Peyer's patch (tissue), 4 donors: ENCODE data around the gene GRWD1. TPM values are rescaled to one million over a fixed set of nuclear protein-coding genes. Genes with fewer than 3 reads are reported as not detected.
"Not testable (repeated sequence)": the region's sequence is repeated elsewhere in the genome, so short reads cannot be mapped to it uniquely, and the experiment has no call there.

Experiments
- DNase-seq, 3 donors: peaks; one replicate each; pipeline ENCODE4 v3.0.0-alpha.2; 2017 to 2019
- H3K27ac ChIP-seq, 4 donors: fragments of 200-600 bp; sonication (generic); one replicate each; pipeline ENCODE4 v1.5.1; 2016 to 2019
- H3K27me3 ChIP-seq, 2 donors: fragments of 200-600 bp; sonication (generic); one replicate each; pipeline ENCODE4 v1.5.1; 2019
- H3K36me3 ChIP-seq, 3 donors: fragments of 200-600 bp; sonication (generic); one replicate each; pipeline ENCODE4 v1.5.1; 2016 to 2019
- H3K4me1 ChIP-seq, 4 donors: fragments of 200-600 bp; sonication (generic); one replicate each; pipeline ENCODE4 v1.5.1; 2016 to 2019
- H3K4me3 ChIP-seq, 4 donors: fragments of 200-600 bp; sonication (generic); 1 replicate in 3 of 4; 2 replicates in 1 of 4; pipeline ENCODE4 v1.5.1; 2016 to 2019; ENCODE audit warnings: mild to moderate bottlenecking in 1 of 4
- H3K9me3 ChIP-seq, 4 donors: fragments of 200-600 bp; sonication (generic); one replicate each; pipeline ENCODE4 v1.5.1; 2016 to 2019; ENCODE audit warnings: mild to moderate bottlenecking in 1 of 4
- POLR2A ChIP-seq, 2 donors: fragments of 450-650 bp; IDR thresholded peaks; one replicate each; pipeline ENCODE4 v1.5.1; 2017; ENCODE audit warnings: antibody characterized with exemption in 2 of 2, mild to moderate bottlenecking in 2 of 2, moderate library complexity in 2 of 2
- total RNA-seq, 4 donors: library from RNA; depleted of rRNA; stranded (reverse); fragments of >200 nt; gene quantifications; one replicate each; pipeline ENCODE4 v1.1.0, GENCODE V29; 2016
- TF ChIP-seq, protein P1 (sequence below), 6 experiments: fragments of 450-650 bp in 4 of 6; fragments of 200-600 bp in 2 of 6; sonication (generic) in 1 of 6; IDR thresholded peaks; one replicate each; pipeline ENCODE4 v1.5.1; 2017 to 2019; ENCODE audit warnings: antibody characterized with exemption in 6 of 6, mild to moderate bottlenecking in 3 of 6, moderate library complexity in 1 of 6

The GRWD1 gene
- total RNA-seq, 4 donors from 2014 or later: 10.0 to 17.6 (median 15.6) TPM

DNA sequence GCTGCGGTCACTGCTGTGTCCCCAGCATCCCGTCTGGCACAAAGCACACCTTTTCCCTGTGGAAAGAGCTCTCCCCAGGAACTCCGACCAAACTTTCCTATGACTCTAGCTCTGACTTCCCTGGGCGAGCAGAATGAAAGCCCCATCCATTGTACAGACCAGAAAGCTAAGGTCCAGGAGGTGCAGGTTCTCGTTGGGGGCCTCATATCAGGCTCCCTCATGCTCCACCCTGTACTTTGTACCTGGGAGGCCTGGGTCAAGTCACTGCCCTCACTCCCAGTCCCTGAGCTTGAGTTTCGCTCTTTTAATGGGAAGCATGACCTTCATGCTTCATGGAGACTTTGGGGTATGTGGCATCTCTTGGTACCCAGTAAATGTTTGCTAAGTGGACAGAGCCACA lies 41.8 kb downstream of the GRWD1 start:
- no peak for DNase-seq
- H3K9me3 ChIP-seq: no peaks in the 10 kb centered on the region
- no peaks in the 10 kb centered on the region for H3K27me3 ChIP-seq
- peaks cover 5 to 41% (median 8%) of the 10 kb centered on the region in 4 donors for H3K4me1 ChIP-seq
- H3K36me3 ChIP-seq: no peaks in the 10 kb centered on the region
- no peak overlapping the region for H3K4me3 ChIP-seq
- peak overlapping the region in 2 of 4 donors; percentile 68 to 79 for H3K27ac ChIP-seq
- TF ChIP-seq, protein P1, sequence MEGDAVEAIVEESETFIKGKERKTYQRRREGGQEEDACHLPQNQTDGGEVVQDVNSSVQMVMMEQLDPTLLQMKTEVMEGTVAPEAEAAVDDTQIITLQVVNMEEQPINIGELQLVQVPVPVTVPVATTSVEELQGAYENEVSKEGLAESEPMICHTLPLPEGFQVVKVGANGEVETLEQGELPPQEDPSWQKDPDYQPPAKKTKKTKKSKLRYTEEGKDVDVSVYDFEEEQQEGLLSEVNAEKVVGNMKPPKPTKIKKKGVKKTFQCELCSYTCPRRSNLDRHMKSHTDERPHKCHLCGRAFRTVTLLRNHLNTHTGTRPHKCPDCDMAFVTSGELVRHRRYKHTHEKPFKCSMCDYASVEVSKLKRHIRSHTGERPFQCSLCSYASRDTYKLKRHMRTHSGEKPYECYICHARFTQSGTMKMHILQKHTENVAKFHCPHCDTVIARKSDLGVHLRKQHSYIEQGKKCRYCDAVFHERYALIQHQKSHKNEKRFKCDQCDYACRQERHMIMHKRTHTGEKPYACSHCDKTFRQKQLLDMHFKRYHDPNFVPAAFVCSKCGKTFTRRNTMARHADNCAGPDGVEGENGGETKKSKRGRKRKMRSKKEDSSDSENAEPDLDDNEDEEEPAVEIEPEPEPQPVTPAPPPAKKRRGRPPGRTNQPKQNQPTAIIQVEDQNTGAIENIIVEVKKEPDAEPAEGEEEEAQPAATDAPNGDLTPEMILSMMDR (IDR thresholded peaks at IDR 0.05): no peak
- no peak for TF ChIP-seq POLR2A (IDR thresholded peaks at IDR 0.05)

- Histone ChIP-seq H3K4me3 (no peak overlapping the region), H3K27me3 (no peaks in the 10 kb centered on the region), H3K9me3 (peaks cover 0 to 2% (median 0%) of the 10 kb centered on the region in 4 donors), H3K4me1 (peaks cover 5 to 41% (median 10%) of the 10 kb centered on the region in 4 donors), H3K27ac (peak overlapping the region in 2 of 4 donors; percentile 68 to 79), H3K36me3 (no peaks in the 10 kb centered on the region)
- DNase-seq: peak in 2 of 3 donors; percentile 85 to 91
- TF ChIP-seq, protein P1 (IDR thresholded peaks at IDR 0.05): no peak
- TF ChIP-seq POLR2A (IDR thresholded peaks at IDR 0.05): no peak
These were observed 42.2 kb downstream of the GRWD1 start for GRCh38 chr19:48487948-48488347.

DNA sequence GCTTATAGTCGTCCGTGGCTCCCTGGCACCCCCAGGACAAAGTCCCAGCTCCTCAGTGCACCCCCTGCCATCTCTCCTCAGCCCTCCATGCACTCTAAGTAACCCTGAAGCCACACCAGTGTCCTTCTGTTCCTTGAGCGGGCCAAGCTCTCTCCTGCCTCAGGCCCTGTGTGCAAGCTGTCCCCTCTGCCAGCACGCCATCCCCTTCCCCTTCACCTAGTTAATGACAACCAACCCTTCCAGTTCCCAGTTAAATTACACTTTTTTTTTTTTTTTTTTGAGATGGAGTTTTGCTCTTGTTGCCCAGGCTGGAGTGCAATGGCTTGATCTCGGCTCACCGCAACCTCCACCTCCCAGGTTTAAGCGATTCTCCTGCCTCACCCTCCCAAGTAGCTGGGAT lies 42.7 kb downstream of the GRWD1 start:
- DNase-seq, H3K36me3 ChIP-seq, H3K27me3 ChIP-seq, H3K9me3 ChIP-seq, H3K4me3 ChIP-seq: not testable (repeated sequence)
- H3K27ac ChIP-seq: peak overlapping the region in 2 of 4 donors; percentile 68 to 79
- peaks cover 5 to 41% (median 12%) of the 10 kb centered on the region in 4 donors for H3K4me1 ChIP-seq

GRCh38 chr19:48489608-48490216 lies 43.9 kb downstream of the GRWD1 start:
- H3K9me3 ChIP-seq: peaks cover 0 to 7% (median 0%) of the 10 kb centered on the region in 4 donors
- no peak for TF ChIP-seq POLR2A (IDR thresholded peaks at IDR 0.05)
- TF ChIP-seq, protein P1 (IDR thresholded peaks at IDR 0.05): peak; percentile 83 to 97 (median 92)
- DNase-seq: peak; percentile 73 to 91 (median 89)
- no peaks in the 10 kb centered on the region for H3K36me3 ChIP-seq
- H3K4me3 ChIP-seq: no peak overlapping the region
- H3K27ac ChIP-seq: no peak overlapping the region
- H3K27me3 ChIP-seq: no peaks in the 10 kb centered on the region
- peaks cover 7 to 49% (median 13%) of the 10 kb centered on the region in 4 donors for H3K4me1 ChIP-seq

DNA sequence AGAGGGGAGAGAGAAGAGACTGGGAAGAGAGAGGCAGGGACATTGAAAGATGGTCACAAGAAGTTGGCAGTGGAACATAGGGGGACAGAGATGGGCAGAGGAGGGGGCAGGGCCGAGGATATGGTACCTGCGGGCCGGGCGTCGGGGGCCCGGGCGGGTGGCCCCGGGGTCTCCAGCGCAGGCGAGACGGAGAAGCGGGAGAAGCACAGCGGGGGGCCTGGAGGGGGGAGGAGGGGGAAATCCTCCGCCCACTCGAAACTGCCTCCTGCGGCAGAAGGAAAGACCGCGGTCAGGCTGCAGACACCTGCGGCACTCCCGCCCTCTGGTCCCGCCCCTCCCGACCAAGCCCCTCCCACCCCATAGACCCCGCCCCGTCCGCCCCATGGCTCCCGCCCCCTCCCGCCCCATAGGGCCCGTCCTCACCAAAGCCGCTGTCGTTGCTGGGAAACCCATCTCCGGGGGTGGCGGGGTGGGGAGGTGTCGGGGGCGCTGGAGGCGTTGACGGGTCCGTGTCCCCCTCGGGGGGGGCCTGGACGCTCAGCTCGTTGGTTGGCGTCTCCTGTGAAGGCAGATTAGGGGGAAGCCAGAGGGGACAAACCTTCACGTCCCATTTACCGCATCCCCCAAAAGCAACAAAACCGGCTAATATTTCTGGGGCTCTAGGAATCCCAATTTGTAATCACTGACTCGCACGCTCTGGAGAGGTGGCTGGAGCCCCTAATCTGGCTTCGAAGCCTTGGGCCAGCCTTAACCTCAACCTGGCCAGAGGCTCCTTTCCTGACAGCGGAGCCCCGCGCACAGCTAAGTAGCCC lies 45.4 kb downstream of the GRWD1 start:
- peak; percentile 56 to 79 (median 76) for DNase-seq
- peak overlapping the region in 1 of 4 donors; percentile 38 for H3K27ac ChIP-seq
- H3K36me3 ChIP-seq: no peaks in the 10 kb centered on the region
- peaks cover 0 to 7% (median 0%) of the 10 kb centered on the region in 4 donors for H3K9me3 ChIP-seq
- H3K4me1 ChIP-seq: peaks cover 7 to 62% (median 13%) of the 10 kb centered on the region in 4 donors
- TF ChIP-seq POLR2A (IDR thresholded peaks at IDR 0.05): no peak
- TF ChIP-seq, protein P1 (IDR thresholded peaks at IDR 0.05): no peak
- H3K27me3 ChIP-seq: no peaks in the 10 kb centered on the region
- H3K4me3 ChIP-seq: peak overlapping the region in 3 of 4 donors; percentile 17 to 32 (median 30)

GRCh38 chr19:48491793-48492123 lies 46.0 kb downstream of the GRWD1 start:
- H3K4me1 ChIP-seq: peaks cover 7 to 62% (median 13%) of the 10 kb centered on the region in 4 donors
- H3K9me3 ChIP-seq: peaks cover 0 to 7% (median 0%) of the 10 kb centered on the region in 4 donors
- H3K4me3 ChIP-seq: peak overlapping the region in 2 of 4 donors; percentile 30 to 32
- H3K27me3 ChIP-seq: no peaks in the 10 kb centered on the region
- H3K27ac ChIP-seq: no peak overlapping the region
- H3K36me3 ChIP-seq: no peaks in the 10 kb centered on the region
- no peak for DNase-seq
- TF ChIP-seq, protein P1 (IDR thresholded peaks at IDR 0.05): no peak
- no peak for TF ChIP-seq POLR2A (IDR thresholded peaks at IDR 0.05)
